Pancreas (tissue), 10 donors: ENCODE results near the gene FGFR3. TPM values are rescaled to one million over a fixed set of nuclear protein-coding genes. Genes with fewer than 3 reads are reported as not detected.

Source experiments
- ATAC-seq, 4 donors: fragments of 200-7000 bp; cut with Tn5 transposase; one replicate each; pipeline versions ENCODE4 v1.8.0 to v1.9.1; 2020; ENCODE audit warnings: mild to moderate bottlenecking in 4 of 4, moderate library complexity in 4 of 4
- DNase-seq, 6 donors: peaks; one replicate each; pipeline ENCODE4 v3.0.0-alpha.2; 2020
- FAIRE-seq: peaks from 2 replicates; lab custom pipeline; 2012; peaks lifted over from hg19 to GRCh38; lab: Jason Lieb, UNC
- H3K27ac ChIP-seq, 4 donors: fragments of 200-600 bp; sonication (generic); 1 replicate in 3 of 4; 2 replicates in 1 of 4; pipeline versions ENCODE4 v1.5.0 to v1.8.0; 2020
- H3K27me3 ChIP-seq, 4 donors: fragments of 200-600 bp; one replicate each; pipeline ENCODE4 v1.8.0; 2021
- H3K36me3 ChIP-seq, 3 donors: fragments of 200-600 bp; sonication (generic) in 1 of 3; one replicate each; pipeline versions ENCODE4 v1.5.0 to v1.8.0; 2020 to 2021
- H3K4me1 ChIP-seq, 3 donors: fragments of 200-600 bp; one replicate each; pipeline ENCODE4 v1.8.0; 2021
- H3K4me3 ChIP-seq, 4 donors: fragments of 200-600 bp; sonication (generic) in 2 of 4; one replicate each; pipeline versions ENCODE4 v1.5.0 to v1.8.0; 2020 to 2021
- H3K9me3 ChIP-seq, 4 donors: fragments of 200-600 bp; one replicate each; pipeline ENCODE4 v1.8.0; 2021
- CTCF ChIP-seq, 4 donors: fragments of 200-600 bp; sonication (generic) in 3 of 4; IDR thresholded peaks; one replicate each; pipeline versions ENCODE4 v1.5.0 to v1.8.0; 2021; ENCODE audit warnings: antibody characterized with exemption in 4 of 4
- WGBS, 2 donors: extraction: QIAGEN DNeasy Blood & Tissue Kit; methylation state at CpG; one replicate each; pipeline ENCODE4 v1.1.7; 2013; 5-methylcytosine and 5-hydroxymethylcytosine counted together
- intact Hi-C, 3 donors: fragments of 100-400 bp; cut with DNase I; formaldehyde crosslinking; loops; one replicate each; pipeline versions ENCODE4 v1.11.1 to v1.14.2; 2022
- polyA plus RNA-seq, 2 donors: library from polyadenylated mRNA; stranded (reverse); fragments of 200-250 nt; gene quantifications; one replicate each; pipeline ENCODE4 v1.2.3, GENCODE V29; 2013
- total RNA-seq, 6 donors: library from RNA; stranded (reverse); fragmentation: NEBNext Ultra II Directional in 4 of 6; extraction: Animal tissue kit (Norgen Biotek cat#: 25700) in 4 of 6; gene quantifications; one replicate each; pipeline versions ENCODE4 v1.2.1 to v1.2.4, GENCODE V29; 2021 to 2023
- donor health status: healthy with polysubstance abuse.
- donor health status: DM: no; HTN: no; CAD: no; lungs with moderate emphysema.
- donor health status: DM: no; HTN: no; CAD: no.
- donor health status: control.
- donor health status: control.
- donor health status: Bipolar disorder and iron deficiency.
- donor health status: DM: yes; HTN: yes; CAD: no.
- donor health status: DM: no; HTN: no; CAD: no.
- donor health status: DM: no; HTN: no; CAD: no.
- donor health status: DM: yes; HTN: yes; CAD: no.

The FGFR3 gene
- total and polyA plus RNA-seq, 8 donors: 40.4 to 300 (median 64.8) TPM

GRCh38 chr4:1857931-1858330 lies 64.8 kb downstream of the FGFR3 start:
- no peak overlapping the region for H3K27ac ChIP-seq
- DNase-seq (no peak), FAIRE-seq (no peak), ATAC-seq (no peak)
- no peaks in the 10 kb centered on the region for H3K9me3 ChIP-seq
- 90% methylated on average over 5 of the region's 5 CpGs for WGBS, 2 donors
- TF ChIP-seq CTCF (IDR thresholded peaks at IDR 0.05): no peak
- H3K27me3 ChIP-seq: no peaks in the 10 kb centered on the region
- no peak overlapping the region for H3K4me3 ChIP-seq
- no peaks in the 10 kb centered on the region for H3K36me3 ChIP-seq
- intact Hi-C loops: no loop called here
- peaks cover 9 to 15% (median 11%) of the 10 kb centered on the region in 3 donors for H3K4me1 ChIP-seq

Other genes with a start within 250 kb of the FGFR3 start
- gene FAM53A, start 109.0 kb upstream of the FGFR3 start, total RNA-seq: 1 to 10 TPM in 4 of 6 donors, under 1 TPM in 2; 0.60 to 1.4 (median 1.2) TPM
- gene FAM53A, start 109.0 kb upstream of the FGFR3 start, polyA plus RNA-seq: 1 to 10 TPM; 2.4 to 2.7 TPM
- gene SLBP, start 81.0 kb upstream of the FGFR3 start, total RNA-seq: 10 to 100 TPM in 4 of 6 donors, 1 to 10 TPM in 2; 8.7 to 15.8 (median 10.9) TPM
- gene SLBP, start 81.0 kb upstream of the FGFR3 start, polyA plus RNA-seq: 10 to 100 TPM; 10.1 to 20.2 TPM
- 10 to 100 TPM; 17.2 to 27.1 (median 18.9) TPM for gene TMEM129, start 72.0 kb upstream of the FGFR3 start, total RNA-seq
- gene TMEM129, start 72.0 kb upstream of the FGFR3 start, polyA plus RNA-seq: 10 to 100 TPM; 25.9 to 32.7 TPM
- gene TACC3, start 71.8 kb upstream of the FGFR3 start, total RNA-seq: 1 to 10 TPM in 5 of 6 donors, under 1 TPM in 1; 0.97 to 4.4 (median 2.4) TPM
- gene TACC3, start 71.8 kb upstream of the FGFR3 start, polyA plus RNA-seq: 1 to 10 TPM; 4.0 to 4.8 TPM
- gene LETM1, start 62.9 kb downstream of the FGFR3 start, total RNA-seq: 10 to 100 TPM; 13.0 to 22.6 (median 19.3) TPM
- 10 to 100 TPM; 13.7 to 28.0 TPM for gene LETM1, start 62.9 kb downstream of the FGFR3 start, polyA plus RNA-seq
- 10 to 100 TPM; 20.0 to 36.6 (median 23.8) TPM for gene NSD2, start 78.1 kb downstream of the FGFR3 start, total RNA-seq
- 10 to 100 TPM; 11.7 to 14.2 TPM for gene NSD2, start 78.1 kb downstream of the FGFR3 start, polyA plus RNA-seq
- gene NELFA, start 215.7 kb downstream of the FGFR3 start, total RNA-seq: 10 to 100 TPM; 13.6 to 21.6 (median 16.7) TPM
- 10 to 100 TPM; 28.4 to 30.9 TPM for gene NELFA, start 215.7 kb downstream of the FGFR3 start, polyA plus RNA-seq